Fibroblast of skin of left biceps (primary cell): ENCODE measurements around the gene UBE2M.
A peak's percentile ranks its signal among the peaks of the same experiment; 100 is the strongest.
"Not testable (repeated sequence)": the region's sequence is repeated elsewhere in the genome, so short reads cannot be mapped to it uniquely, and the experiment has no call there.

ENCODE experiments used
- DNase-seq, 2 experiments: peaks; one replicate each; pipeline ENCODE4 v3.0.0-alpha.2; 2013; ENCODE audit warnings: low read depth in 2 of 2

The UBE2M gene

GRCh38 chr19:58555369-58555885 is 3.0 kb downstream of the UBE2M start:
- no peak for DNase-seq

- peak; percentile 90 to 91 for DNase-seq
These were observed 3.7 kb downstream of the UBE2M start, which contains the start of gene CHMP2A for GRCh38 chr19:58554494-58555368. CHMP2A (minus strand) TSS chr19:58555105; CDS start chr19:58554212, 893 bp downstream.

- no peak for DNase-seq
These were observed 4.5 kb downstream of the UBE2M start for GRCh38 chr19:58553799-58554493.

GRCh38 chr19:58552655-58553054 is 5.8 kb downstream of the UBE2M start:
- no peak for DNase-seq

GRCh38 chr19:58551577-58552471 is 6.6 kb downstream of the UBE2M start:
- DNase-seq: no peak

- no peak for DNase-seq
These were observed 7.3 kb downstream of the UBE2M start for GRCh38 chr19:58551123-58551497.

GRCh38 chr19:58550362-58551122 is 7.9 kb downstream of the UBE2M start:
- DNase-seq: no peak

GRCh38 chr19:58549664-58550361 is 8.6 kb downstream of the UBE2M start:
- DNase-seq: no peak

GRCh38 chr19:58548859-58549663 is 9.3 kb downstream of the UBE2M start:
- no peak for DNase-seq

GRCh38 chr19:58547323-58548312 is 10.8 kb downstream of the UBE2M start:
- no peak for DNase-seq

- no peak for DNase-seq
These were observed 12.3 kb downstream of the UBE2M start for GRCh38 chr19:58546019-58546530.

- no peak for DNase-seq
These were observed 13.0 kb downstream of the UBE2M start for GRCh38 chr19:58545286-58546018.

GRCh38 chr19:58544591-58545285 is 13.7 kb downstream of the UBE2M start:
- peak in 1 of 2 experiments; percentile 30 for DNase-seq

- DNase-seq: peak; percentile 99
These were observed 14.4 kb downstream of the UBE2M start, which contains the start of gene TRIM28 for GRCh38 chr19:58543826-58544590. TRIM28 (plus strand) TSS chr19:58544064; CDS start chr19:58544758, 694 bp downstream.

GRCh38 chr19:58542641-58543372 is 15.6 kb downstream of the UBE2M start:
- DNase-seq: not testable (repeated sequence)
